Dedifferentiated amniotic fluid mesenchymal stem cell (primary cell): ENCODE results near the gene PDE11A.
A peak's percentile ranks its signal among the peaks of the same experiment; 100 is the strongest.

Experiments
- DNase-seq: peaks from one replicate; pipeline ENCODE4 v3.0.0-alpha.2; 2016; ENCODE audit errors: extremely low spot score

The PDE11A gene

DNA sequence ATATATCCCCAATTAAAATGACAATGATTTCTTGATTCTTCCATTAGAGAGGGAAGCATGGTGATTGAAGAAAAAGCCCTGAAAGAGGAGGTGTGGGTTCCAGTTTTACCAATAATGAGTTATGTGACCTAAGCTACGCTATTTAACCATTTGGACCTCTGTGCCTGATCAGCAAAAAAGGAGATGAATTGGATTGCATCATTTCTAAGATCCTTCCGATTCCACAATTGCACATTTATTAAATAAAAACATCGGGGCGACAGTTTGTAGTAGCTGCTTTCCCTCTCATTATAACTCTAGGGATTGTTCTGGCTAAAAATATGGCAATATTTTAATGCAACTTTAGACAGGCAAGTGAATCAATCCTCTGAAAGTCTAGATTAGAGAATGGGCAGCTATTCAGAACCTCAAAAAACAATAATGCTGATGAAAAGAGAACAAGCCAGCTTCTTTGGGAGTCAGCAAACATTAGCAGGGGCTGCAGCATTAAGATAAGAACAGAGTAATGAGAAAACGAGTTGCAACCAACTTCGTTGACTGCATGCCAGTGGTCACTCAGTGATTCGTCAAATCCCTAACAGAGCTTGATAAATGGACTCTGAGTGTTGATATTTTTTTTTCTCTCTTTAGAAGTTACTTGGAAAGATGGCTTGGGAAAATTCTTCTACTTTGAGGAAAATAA lies 378.8 kb downstream of the PDE11A start:
- DNase-seq, result no peak

DNA sequence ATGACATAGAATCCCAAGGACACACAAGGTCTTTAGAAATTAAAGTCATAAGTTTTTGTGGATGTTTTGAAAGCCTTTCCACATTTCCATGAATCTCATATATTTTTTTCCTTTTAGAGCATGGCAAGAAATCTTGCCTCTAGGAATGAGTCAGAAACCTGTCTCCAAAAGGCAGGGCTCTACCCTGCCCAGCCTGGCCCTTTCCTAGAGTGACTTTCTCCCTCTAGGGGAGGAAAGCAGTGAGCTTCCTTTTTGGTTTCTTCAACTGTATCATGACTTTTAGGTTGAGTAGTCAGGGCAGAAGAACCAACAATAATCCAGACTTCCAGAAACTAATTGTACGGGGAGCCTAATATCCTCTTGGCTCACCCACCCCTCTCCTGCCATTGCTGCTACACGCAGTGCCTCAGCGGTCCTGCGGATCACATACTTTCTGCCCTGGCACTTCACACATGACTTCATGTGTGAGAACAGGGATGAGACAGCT lies 379.8 kb downstream of the PDE11A start:
- DNase-seq, result no peak

- DNase-seq, result no peak
These were observed 380.4 kb downstream of the PDE11A start for GRCh38 chr2:177692042-177692782.

GRCh38 chr2:177691177-177691576 lies 381.4 kb downstream of the PDE11A start:
- DNase-seq, result no peak

GRCh38 chr2:177689623-177690022 lies 383.0 kb downstream of the PDE11A start:
- DNase-seq, result no peak

DNA sequence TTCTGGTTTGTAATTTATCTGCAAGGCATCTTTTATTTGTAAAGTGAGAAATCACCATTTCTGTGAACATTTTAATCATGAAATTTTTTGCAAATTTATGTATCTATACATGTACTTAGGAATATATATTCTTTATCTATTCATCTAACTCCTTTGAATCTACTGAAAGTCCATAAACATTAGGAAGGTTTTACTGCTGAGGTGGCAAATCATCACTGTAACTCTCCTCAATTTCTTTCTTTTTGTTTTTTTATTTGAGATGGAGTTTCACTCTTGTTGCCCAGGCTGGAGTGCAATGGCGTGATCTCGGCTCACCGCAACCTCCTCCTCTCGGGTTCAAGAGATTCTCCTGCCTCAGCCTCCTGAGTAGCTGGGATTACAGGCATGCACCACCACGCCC lies 383.7 kb downstream of the PDE11A start:
- no peak for DNase-seq

- DNase-seq, result no peak
These were observed 388.9 kb downstream of the PDE11A start for GRCh38 chr2:177683661-177684069.

DNA sequence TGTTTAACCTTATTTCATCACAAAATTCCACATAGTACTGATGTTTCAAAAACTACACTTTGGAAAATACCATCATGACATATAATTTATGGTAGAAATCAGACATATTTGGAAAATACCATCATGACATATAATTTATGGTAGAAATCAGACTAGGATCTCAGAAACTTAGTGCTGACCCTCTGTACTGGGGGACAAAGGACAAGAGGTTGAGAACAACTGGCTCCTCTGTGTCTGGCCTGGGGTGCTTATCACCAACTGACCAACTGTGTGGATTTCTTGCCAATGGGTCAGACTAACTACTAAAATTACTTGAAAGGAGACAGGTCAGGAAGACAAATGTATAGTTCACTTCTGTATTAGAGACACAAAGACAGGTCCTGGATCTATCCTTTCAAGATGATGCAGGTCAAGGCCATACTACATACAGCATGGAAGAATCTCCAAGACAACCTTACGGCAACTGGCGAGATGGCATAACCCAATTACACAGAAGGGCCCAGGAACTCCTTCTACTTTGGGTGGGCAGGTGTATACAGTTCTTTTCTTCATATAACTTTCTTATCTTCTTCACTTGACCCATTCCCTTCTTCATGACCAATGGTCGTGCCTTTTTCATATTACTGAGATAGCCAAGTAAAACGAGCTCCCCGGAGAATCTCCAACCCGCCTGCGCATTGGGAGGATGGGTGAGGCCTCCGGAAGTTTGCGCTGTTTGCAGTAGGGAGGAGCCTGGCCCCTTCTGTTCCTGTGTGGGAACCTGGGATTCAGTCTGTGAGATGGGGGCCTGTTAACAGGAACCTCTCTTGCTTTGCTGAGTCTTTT lies 389.5 kb downstream of the PDE11A start:
- DNase-seq, result no peak

DNA sequence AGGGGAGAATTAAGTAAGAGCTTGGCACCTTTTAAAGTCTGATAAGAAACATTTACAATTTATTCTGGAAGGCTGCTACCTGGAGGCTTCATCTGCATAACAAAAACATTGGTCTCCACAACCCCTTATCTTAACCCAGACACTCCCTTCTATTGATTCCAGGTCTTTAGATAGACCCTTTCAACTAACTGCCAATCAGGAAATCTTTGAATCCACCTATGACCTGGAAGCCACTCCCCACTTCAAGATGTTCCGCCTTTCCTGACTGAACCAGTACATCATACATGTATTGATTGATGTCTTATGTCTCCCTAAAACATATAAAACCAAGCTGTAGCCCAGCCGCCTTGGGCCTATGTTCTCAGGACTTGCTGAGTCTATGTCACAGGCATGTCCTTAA lies 390.6 kb downstream of the PDE11A start:
- DNase-seq, result no peak

GRCh38 chr2:177680866-177681712 lies 391.5 kb downstream of the PDE11A start:
- DNase-seq, result no peak

GRCh38 chr2:177679611-177680605 lies 392.7 kb downstream of the PDE11A start:
- no peak for DNase-seq

DNA sequence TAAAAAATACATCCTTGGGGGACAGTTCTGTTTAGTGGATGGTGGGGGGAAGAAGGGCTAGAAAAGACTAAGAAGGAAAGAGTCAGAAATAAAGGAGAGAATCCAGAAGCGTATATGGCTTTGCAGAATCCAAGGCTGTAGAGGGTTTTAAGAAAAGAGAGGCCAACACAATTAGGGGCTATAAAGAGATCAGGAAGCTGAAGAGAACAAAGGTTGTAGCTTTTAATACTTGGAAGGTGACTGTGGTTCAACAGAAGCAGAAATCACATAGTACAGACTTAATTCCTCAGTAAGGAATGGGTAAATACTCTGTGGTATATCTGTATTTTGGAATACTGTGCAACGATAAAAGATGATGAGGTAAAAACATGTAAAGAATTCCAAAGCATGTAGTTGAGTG lies 393.6 kb downstream of the PDE11A start:
- DNase-seq, result no peak

GRCh38 chr2:177676636-177677035 lies 395.9 kb downstream of the PDE11A start:
- DNase-seq, result no peak

DNA sequence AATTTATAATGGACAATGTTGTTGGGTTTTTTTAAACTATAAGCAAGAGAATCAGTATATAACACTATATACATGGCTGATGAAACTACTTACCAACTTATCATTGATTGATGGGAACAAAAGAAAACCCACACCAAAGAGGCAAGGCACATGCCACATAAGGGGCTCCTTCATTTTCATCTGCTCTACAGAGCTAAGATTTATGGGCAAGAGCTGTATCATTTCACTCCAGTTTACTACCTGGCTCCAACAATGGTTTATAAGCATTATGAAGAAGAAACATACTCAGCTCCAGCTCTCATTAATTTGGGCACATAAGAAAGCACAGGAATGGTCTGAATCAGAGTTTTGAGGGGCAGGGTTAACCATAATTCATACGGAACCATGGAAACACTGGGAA lies 396.8 kb downstream of the PDE11A start:
- DNase-seq, result no peak

DNA sequence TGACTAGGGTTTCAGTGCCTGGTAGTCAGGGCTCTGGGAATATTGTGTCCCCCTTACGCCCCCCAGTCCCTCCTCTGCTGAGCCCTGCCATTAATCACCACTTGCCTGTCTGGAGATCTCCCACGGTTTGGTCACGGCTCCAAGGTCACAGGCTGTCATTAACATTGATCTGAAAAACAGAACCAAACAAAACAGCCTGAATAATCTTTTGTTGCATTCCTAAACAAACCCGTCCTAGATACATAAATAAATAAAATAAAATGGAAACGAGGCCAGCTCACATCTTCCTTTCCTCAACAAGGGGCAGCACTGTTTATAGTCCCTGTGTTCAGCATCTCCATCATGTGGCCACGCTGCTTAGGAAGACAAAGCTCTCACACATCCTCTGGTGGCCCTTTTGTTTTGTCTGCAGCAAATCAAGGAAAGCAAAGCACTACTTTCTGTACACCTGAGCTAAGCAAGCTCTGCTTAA lies 397.2 kb downstream of the PDE11A start:
- no peak for DNase-seq

- DNase-seq, result peak; percentile 19
These were observed 398.7 kb downstream of the PDE11A start for GRCh38 chr2:177673602-177674595.

DNA sequence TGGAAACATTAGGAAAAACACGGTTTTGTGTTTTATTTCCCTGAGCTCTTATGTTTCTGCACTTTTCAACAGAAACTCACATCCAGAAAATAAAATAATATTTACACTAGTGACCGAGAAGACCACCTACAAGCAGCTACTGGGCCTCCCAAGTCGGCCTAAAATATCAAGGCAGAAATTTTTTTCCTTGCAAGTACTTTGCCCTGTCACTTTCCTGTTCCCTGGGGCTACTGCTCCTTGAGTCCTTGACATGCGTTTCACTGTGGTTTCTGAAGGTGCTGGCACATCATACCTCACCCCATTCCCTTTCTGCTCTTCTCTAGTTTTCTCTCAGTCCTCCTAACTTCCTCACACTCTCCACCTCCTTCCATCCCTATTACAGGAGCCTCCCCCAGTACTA lies 400.9 kb downstream of the PDE11A start:
- DNase-seq, result no peak

DNA sequence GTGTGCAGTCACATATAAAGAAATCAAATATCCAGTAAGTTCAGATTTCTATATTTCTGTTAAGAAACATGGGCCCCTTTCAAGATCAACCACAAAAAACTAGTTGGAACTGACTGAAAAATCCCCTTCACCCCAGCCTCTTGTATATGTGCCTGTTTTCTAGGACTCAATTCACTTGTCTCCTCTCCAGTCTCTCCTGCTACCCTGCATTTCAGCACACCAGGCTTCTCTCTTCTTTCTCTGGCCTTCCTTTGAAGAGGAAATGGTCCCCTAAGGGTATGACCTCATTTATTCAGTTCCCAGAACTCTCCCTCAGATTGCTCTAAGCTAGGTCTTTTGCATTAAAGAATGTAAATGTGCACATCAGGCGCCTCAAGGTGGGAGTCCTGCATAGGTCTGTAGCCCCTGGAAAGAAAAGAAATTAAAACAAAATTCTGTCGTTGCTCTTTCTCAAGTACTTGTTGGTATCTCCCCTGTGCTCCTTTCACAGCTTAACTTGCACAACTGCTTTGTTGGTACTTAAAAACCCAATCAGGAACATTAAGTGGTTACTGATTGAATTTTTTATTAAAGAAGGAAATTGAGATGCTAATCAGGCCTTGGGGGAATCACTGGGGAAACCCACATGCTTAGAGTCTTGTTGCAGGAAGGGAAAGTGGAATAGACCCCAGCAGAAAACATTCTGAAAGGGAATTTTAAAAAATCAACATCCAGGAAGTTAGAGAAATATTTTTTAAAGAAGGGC lies 401.6 kb downstream of the PDE11A start:
- no peak for DNase-seq
